H9 (cell line): Measurements from ENCODE around the gene SDK1. TPM values are rescaled to one million over a fixed set of nuclear protein-coding genes. Genes with fewer than 3 reads are reported as not detected.

Experiments used
- DNase-seq: peaks from one replicate; pipeline ENCODE4 v3.0.0-alpha.2; 2017
- H2AFZ ChIP-seq: one replicate; pipeline ENCODE4 v1.6.1; 2013; ENCODE audit warnings: mild to moderate bottlenecking, low read length, control low read depth, moderate library complexity
- H2AK5ac ChIP-seq: 2 replicates; pipeline ENCODE4 v1.6.1; 2013; ENCODE audit warnings: low read length, control low read depth, mixed read lengths; ENCODE audit not compliant: insufficient read length
- H2BK120ac ChIP-seq: one replicate; pipeline ENCODE4 v1.6.1; 2013; ENCODE audit warnings: low read depth, mild to moderate bottlenecking, low read length, control low read depth, inconsistent platforms; ENCODE audit not compliant: poor library complexity, severe bottlenecking
- H2BK12ac ChIP-seq: 2 replicates; pipeline ENCODE4 v1.6.1; 2013; ENCODE audit warnings: low read length, control low read depth, mixed read lengths, low read depth; ENCODE audit not compliant: insufficient read length
- H2BK15ac ChIP-seq: 2 replicates; pipeline ENCODE4 v1.6.1; 2013; ENCODE audit warnings: low read depth, low read length, control low read depth
- H2BK20ac ChIP-seq: one replicate; pipeline ENCODE4 v1.6.1; 2013; ENCODE audit warnings: low read depth, mild to moderate bottlenecking, low read length, control low read depth, inconsistent platforms; ENCODE audit not compliant: poor library complexity, severe bottlenecking
- H2BK5ac ChIP-seq: 2 replicates; pipeline ENCODE4 v1.6.1; 2013; ENCODE audit warnings: low read length, control low read depth, mixed read lengths; ENCODE audit not compliant: insufficient read length
- H3K14ac ChIP-seq: 2 replicates; pipeline ENCODE4 v1.6.1; 2013; ENCODE audit warnings: low read length, control low read depth; ENCODE audit not compliant: insufficient read depth
- H3K18ac ChIP-seq: 2 replicates; pipeline ENCODE4 v1.6.1; 2013; ENCODE audit warnings: low read depth, mild to moderate bottlenecking, mixed read lengths, low read length, control low read depth; ENCODE audit not compliant: insufficient read length
- H3K23ac ChIP-seq: 2 replicates; pipeline ENCODE4 v1.6.1; 2013; ENCODE audit warnings: low read length, control low read depth, mixed read lengths, low read depth; ENCODE audit not compliant: insufficient read length
- H3K23me2 ChIP-seq: 2 replicates; pipeline ENCODE4 v1.6.1; 2013; ENCODE audit warnings: low read depth, mild to moderate bottlenecking, mixed read lengths, low read length, control low read depth; ENCODE audit not compliant: insufficient read length, poor library complexity, severe bottlenecking
- H3K27ac ChIP-seq: 2 replicates; pipeline ENCODE4 v1.5.1; 2013; ENCODE audit warnings: low read length, control low read depth, mixed read lengths, low read depth; ENCODE audit not compliant: insufficient read length
- H3K27me3 ChIP-seq: 2 replicates; pipeline ENCODE4 v1.6.1; 2013; ENCODE audit warnings: low read length, control low read depth, inconsistent platforms; ENCODE audit not compliant: insufficient read depth
- H3K4ac ChIP-seq: 2 replicates; pipeline ENCODE4 v1.6.1; 2013; ENCODE audit warnings: low read depth, mild to moderate bottlenecking, control low read depth, inconsistent platforms, low read length, moderate library complexity
- H3K4me1 ChIP-seq: 2 replicates; pipeline ENCODE4 v1.6.1; 2013; ENCODE audit warnings: low read length, control low read depth, inconsistent platforms; ENCODE audit not compliant: insufficient read depth
- H3K4me2 ChIP-seq: 2 replicates; pipeline ENCODE4 v1.6.1; 2013; ENCODE audit warnings: low read length, control low read depth, mixed read lengths; ENCODE audit not compliant: insufficient read length, insufficient read depth
- H3K56ac ChIP-seq: 2 replicates; pipeline ENCODE4 v1.6.1; 2013; ENCODE audit warnings: low read depth, mild to moderate bottlenecking, mixed read lengths, low read length, control low read depth; ENCODE audit not compliant: insufficient read length
- H3K79me1 ChIP-seq: 2 replicates; pipeline ENCODE4 v1.6.1; 2013; ENCODE audit warnings: low read depth, mild to moderate bottlenecking, moderate library complexity, low read length, control low read depth, inconsistent platforms; ENCODE audit not compliant: insufficient read depth, poor library complexity, severe bottlenecking
- H3K79me2 ChIP-seq: 2 replicates; pipeline ENCODE4 v1.6.1; 2013; ENCODE audit warnings: low read length, control low read depth, inconsistent platforms; ENCODE audit not compliant: insufficient read depth
- H3K9ac ChIP-seq: 2 replicates; pipeline ENCODE4 v1.6.1; 2013; ENCODE audit warnings: low read length, control low read depth, mixed read lengths; ENCODE audit not compliant: insufficient read length; ENCODE audit errors: extremely low read depth
- H3K9me3 ChIP-seq: one replicate; pipeline ENCODE4 v1.6.1; 2013; ENCODE audit warnings: low read depth, low read length, inconsistent platforms; ENCODE audit not compliant: control insufficient read depth
- H3T11ph ChIP-seq: one replicate; pipeline ENCODE4 v1.6.1; 2013; ENCODE audit warnings: mild to moderate bottlenecking, low read length, control low read depth, inconsistent platforms
- H4K20me1 ChIP-seq: one replicate; pipeline ENCODE4 v1.6.1; 2013; ENCODE audit not compliant: control insufficient read depth, insufficient read length, insufficient read depth
- H4K5ac ChIP-seq: 2 replicates; pipeline ENCODE4 v1.6.1; 2013; ENCODE audit warnings: low read depth, mild to moderate bottlenecking, mixed read lengths, low read length, control low read depth; ENCODE audit not compliant: insufficient read length
- H4K8ac ChIP-seq: replicated peaks from 2 replicates; pipeline ENCODE4 v1.6.1; 2013; ENCODE audit warnings: low read length, control low read depth, mixed read lengths, low read depth; ENCODE audit not compliant: insufficient read length
- H4K91ac ChIP-seq: 2 replicates; pipeline ENCODE4 v1.6.1; 2013; ENCODE audit warnings: low read depth, mild to moderate bottlenecking, moderate library complexity, mixed read lengths, low read length, control low read depth; ENCODE audit not compliant: insufficient read length
- H3K27ac Mint-ChIP-seq, 3 experiments: 2 replicates in 2 of 3; 3 replicates in 1 of 3; pipeline ENCODE4 v1.8.0; 2020 to 2021; ENCODE audit warnings: mixed read lengths in 3 of 3, mild to moderate bottlenecking in 1 of 3, moderate library complexity in 1 of 3
- H3K27me3 Mint-ChIP-seq: 2 replicates; pipeline ENCODE4 v1.8.0; 2021; ENCODE audit warnings: low read depth, mild to moderate bottlenecking, moderate library complexity, mixed read lengths
- H3K36me3 Mint-ChIP-seq, 3 experiments: 2 replicates in 2 of 3; 3 replicates in 1 of 3; pipeline ENCODE4 v1.8.0; 2020 to 2021; ENCODE audit warnings: low read depth in 3 of 3, mixed read lengths in 3 of 3; ENCODE audit not compliant: insufficient read depth in 1 of 3
- H3K4me1 Mint-ChIP-seq, 2 experiments: 2 replicates each; pipeline ENCODE4 v1.8.0; 2020; ENCODE audit warnings: mixed read lengths in 2 of 2
- H3K4me3 Mint-ChIP-seq, 2 experiments: 2 replicates in 1 of 2; 3 replicates in 1 of 2; pipeline ENCODE4 v1.8.0; 2020 to 2021; ENCODE audit warnings: mild to moderate bottlenecking in 2 of 2, mixed read lengths in 2 of 2, moderate library complexity in 1 of 2
- H3K9me3 Mint-ChIP-seq, 2 experiments: 2 replicates in 1 of 2; 3 replicates in 1 of 2; pipeline ENCODE4 v1.8.0; 2020; ENCODE audit warnings: mild to moderate bottlenecking in 2 of 2, mixed read lengths in 2 of 2, moderate library complexity in 1 of 2
- WGBS: extraction: QIAGEN DNeasy Blood & Tissue Kit; methylation state at CpG from one replicate; pipeline ENCODE4 v1.1.7; 2013; ENCODE audit warnings: missing lambda C conversion rate, low lambda C conversion rate, mixed read lengths; ENCODE audit not compliant: insufficient read length; ENCODE audit errors: extremely low coverage; 5-methylcytosine and 5-hydroxymethylcytosine counted together
- total RNA-seq: library from RNA; stranded (reverse); gene quantifications from 2 replicates; pipeline ENCODE4 v1.2.1, GENCODE V29; 2021
- TF ChIP-seq, protein P1 (sequence below): fragments of 200-600 bp; sonication (generic); conservative IDR thresholded peaks from 3 replicates; pipeline ENCODE4 v1.8.0; 2021; ENCODE audit warnings: antibody characterized with exemption, mild to moderate bottlenecking

Gene SDK1
- total RNA-seq, 1 experiment from 2014 or later, result 8.7 TPM

DNA sequence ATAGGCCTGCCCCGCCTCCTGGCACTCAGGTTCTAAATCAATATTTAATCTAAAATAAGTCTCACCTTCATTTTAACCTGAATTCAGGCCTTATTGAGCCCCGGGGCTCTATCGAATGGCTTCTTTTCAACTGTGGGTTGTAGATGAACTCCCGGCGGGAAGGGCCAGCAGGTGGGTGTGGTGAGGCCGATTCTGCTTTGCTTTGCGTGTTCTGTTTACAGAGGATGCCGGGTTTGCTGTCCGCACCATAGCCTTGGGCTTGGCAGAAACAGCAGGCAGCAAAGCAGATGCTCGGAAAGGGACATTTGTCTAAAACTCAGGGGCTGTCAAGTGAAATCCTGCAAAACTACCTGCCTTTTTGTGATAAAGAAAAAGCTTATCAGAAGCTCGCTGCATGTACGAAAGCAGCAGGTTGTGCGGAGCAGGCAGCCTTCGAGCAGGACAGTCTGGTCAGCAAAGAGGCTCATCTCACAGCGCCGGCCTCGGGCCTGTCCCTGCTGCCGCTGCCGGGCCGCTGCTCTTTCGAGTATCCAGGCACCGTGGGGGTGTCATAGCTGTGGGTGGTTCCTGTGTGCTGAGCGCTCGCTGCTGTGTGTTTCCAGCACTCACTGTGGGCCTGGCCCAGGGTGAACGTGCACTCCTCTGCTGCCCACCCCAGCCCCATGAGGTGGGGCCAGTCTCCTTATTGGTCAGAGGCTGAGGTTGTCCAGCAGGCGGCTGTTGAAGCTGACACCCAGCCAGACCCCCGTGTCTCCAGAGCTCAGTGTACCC is 946.2 kb downstream of the SDK1 start:
- no CpG with 5 or more reads among the region's 27 CpGs for WGBS
- no peak overlapping the region for H2AFZ ChIP-seq
- H2BK15ac ChIP-seq, result no peak overlapping the region
- H4K91ac ChIP-seq, result no peak overlapping the region
- no peak overlapping the region for H3K27ac ChIP-seq
- no peak overlapping the region for H3K4me2 ChIP-seq
- no peak overlapping the region for H2BK20ac ChIP-seq
- H3T11ph ChIP-seq, result no peak overlapping the region
- no peak overlapping the region for H2BK5ac ChIP-seq
- H4K5ac ChIP-seq, result no peak overlapping the region
- H3K9me3 Mint-ChIP-seq, result peaks cover 3 to 9% of the 10 kb centered on the region in 2 experiments
- H4K8ac ChIP-seq, result no peak overlapping the region
- no peak overlapping the region for H2AK5ac ChIP-seq
- H3K79me2 ChIP-seq, result no peaks in the 10 kb centered on the region
- no peak overlapping the region for H3K23ac ChIP-seq
- no peaks in the 10 kb centered on the region for H3K23me2 ChIP-seq
- H3K27me3 Mint-ChIP-seq, result no peaks in the 10 kb centered on the region
- no peaks in the 10 kb centered on the region for H3K9me3 ChIP-seq
- peaks cover 12 to 20% of the 10 kb centered on the region in 2 experiments for H3K4me1 Mint-ChIP-seq
- no peak overlapping the region for H2BK12ac ChIP-seq
- H2BK120ac ChIP-seq, result no peak overlapping the region
- no peak for DNase-seq
- H3K18ac ChIP-seq, result no peak overlapping the region
- no peak overlapping the region for H3K27ac Mint-ChIP-seq
- H3K56ac ChIP-seq, result no peak overlapping the region
- no peak overlapping the region for H3K14ac ChIP-seq
- H3K79me1 ChIP-seq, result no peaks in the 10 kb centered on the region
- no peak overlapping the region for H3K4me3 Mint-ChIP-seq
- H4K20me1 ChIP-seq, result no peaks in the 10 kb centered on the region
- H3K36me3 Mint-ChIP-seq, result peaks cover 9 to 14% (median 12%) of the 10 kb centered on the region in 3 experiments; a peak in 4 of 7 replicates
- no peak overlapping the region for H3K4ac ChIP-seq
- H3K9ac ChIP-seq, result no peak overlapping the region
- H3K4me1 ChIP-seq, result no peaks in the 10 kb centered on the region; the same call in 1 of the 2 replicates
- H3K27me3 ChIP-seq, result no peaks in the 10 kb centered on the region
- TF ChIP-seq, protein P1, sequence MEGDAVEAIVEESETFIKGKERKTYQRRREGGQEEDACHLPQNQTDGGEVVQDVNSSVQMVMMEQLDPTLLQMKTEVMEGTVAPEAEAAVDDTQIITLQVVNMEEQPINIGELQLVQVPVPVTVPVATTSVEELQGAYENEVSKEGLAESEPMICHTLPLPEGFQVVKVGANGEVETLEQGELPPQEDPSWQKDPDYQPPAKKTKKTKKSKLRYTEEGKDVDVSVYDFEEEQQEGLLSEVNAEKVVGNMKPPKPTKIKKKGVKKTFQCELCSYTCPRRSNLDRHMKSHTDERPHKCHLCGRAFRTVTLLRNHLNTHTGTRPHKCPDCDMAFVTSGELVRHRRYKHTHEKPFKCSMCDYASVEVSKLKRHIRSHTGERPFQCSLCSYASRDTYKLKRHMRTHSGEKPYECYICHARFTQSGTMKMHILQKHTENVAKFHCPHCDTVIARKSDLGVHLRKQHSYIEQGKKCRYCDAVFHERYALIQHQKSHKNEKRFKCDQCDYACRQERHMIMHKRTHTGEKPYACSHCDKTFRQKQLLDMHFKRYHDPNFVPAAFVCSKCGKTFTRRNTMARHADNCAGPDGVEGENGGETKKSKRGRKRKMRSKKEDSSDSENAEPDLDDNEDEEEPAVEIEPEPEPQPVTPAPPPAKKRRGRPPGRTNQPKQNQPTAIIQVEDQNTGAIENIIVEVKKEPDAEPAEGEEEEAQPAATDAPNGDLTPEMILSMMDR, result no peak
